Upper lobe of left lung (tissue), 6 donors: ENCODE measurements around the gene TMEM164. TPM values are rescaled to one million over a fixed set of nuclear protein-coding genes. Genes with fewer than 3 reads are reported as not detected.

Source experiments
- ATAC-seq, 2 donors: fragments of 200-7000 bp; cut with Tn5 transposase; one replicate each; pipeline ENCODE4 v1.9.1; 2022; ENCODE audit warnings: mild to moderate bottlenecking in 2 of 2, moderate library complexity in 2 of 2; ENCODE audit not compliant: low FRiP score in 2 of 2
- DNase-seq, 2 donors: peaks; one replicate each; pipeline ENCODE4 v3.0.0-alpha.2; 2019 to 2020
- H3K27ac ChIP-seq, 4 donors: fragments of 200-600 bp; sonication (generic); one replicate each; pipeline ENCODE4 v1.5.1; 2016 to 2019
- H3K27me3 ChIP-seq, 4 donors: fragments of 200-600 bp; sonication (generic); one replicate each; pipeline ENCODE4 v1.5.1; 2017 to 2019
- H3K36me3 ChIP-seq, 4 donors: fragments of 200-600 bp; sonication (generic); one replicate each; pipeline ENCODE4 v1.5.1; 2016 to 2019
- H3K4me1 ChIP-seq, 4 donors: fragments of 200-600 bp; sonication (generic); one replicate each; pipeline ENCODE4 v1.5.1; 2018 to 2019
- H3K4me3 ChIP-seq, 4 donors: fragments of 200-600 bp; sonication (generic); one replicate each; pipeline ENCODE4 v1.5.1; 2017 to 2019; ENCODE audit warnings: mild to moderate bottlenecking in 2 of 4, moderate library complexity in 1 of 4
- H3K9me3 ChIP-seq, 4 donors: fragments of 200-600 bp; sonication (generic); one replicate each; pipeline ENCODE4 v1.5.1; 2018 to 2019
- CTCF ChIP-seq, 6 experiments: fragments of 450-650 bp in 4 of 6; fragments of 200-600 bp in 2 of 6; sonication (generic) in 2 of 6; IDR thresholded peaks; one replicate each; pipeline ENCODE4 v1.5.1; 2016 to 2019; ENCODE audit warnings: antibody characterized with exemption in 6 of 6
- EP300 ChIP-seq, 4 donors: sonication (generic); formaldehyde crosslinking; IDR thresholded peaks; one replicate each; pipeline ENCODE4 v1.5.1; 2017; ENCODE audit warnings: antibody characterized with exemption in 4 of 4, control low read depth in 2 of 4
- POLR2A ChIP-seq, 4 donors: fragments of 450-650 bp; IDR thresholded peaks; one replicate each; pipeline ENCODE4 v1.5.1; 2016 to 2017; ENCODE audit warnings: antibody characterized with exemption in 4 of 4, mild to moderate bottlenecking in 2 of 4
- POLR2AphosphoS5 ChIP-seq, 2 donors: sonication (generic); formaldehyde crosslinking; IDR thresholded peaks; one replicate each; pipeline ENCODE4 v1.5.1; 2017; ENCODE audit warnings: antibody characterized with exemption in 2 of 2
- WGBS, 2 donors: methylation state at CpG; one replicate each; pipeline ENCODE4 v1.1.5; 2017 to 2018; 5-methylcytosine and 5-hydroxymethylcytosine counted together
- total RNA-seq, 6 donors: library from RNA; depleted of rRNA in 4 of 6; stranded (reverse); fragments of >200 nt in 4 of 6; gene quantifications; one replicate each; pipeline versions ENCODE4 v1.1.0 to v1.2.1, GENCODE V29; 2016 to 2021
- donor health status: DM: no; HTN: no; CAD: no; lungs with moderate emphysema.
- donor health status: DM: no; HTN: yes; CAD: no; lungs with severe emphysema.

Gene TMEM164
- total RNA-seq: 100 to 1,000 TPM in 1 of 6 donors, 10 to 100 TPM in 5; 41.8 to 115 (median 61.8) TPM

- no peaks in the 10 kb centered on the region for H3K36me3 ChIP-seq
- peak within 1 kb of the TSS; percentile 84 to 95 (median 90) for H3K27ac ChIP-seq
- peaks cover 4 to 31% (median 9%) of the 10 kb centered on the region in 4 donors for H3K4me1 ChIP-seq
- peaks cover 0 to 5% (median 0%) of the 10 kb centered on the region in 4 donors for H3K9me3 ChIP-seq
- WGBS, 2 donors: 0 to 35% methylated on average over 25 to 58 of the region's 83 CpGs
- DNase-seq (peak; percentile 84 to 96), ATAC-seq (peak; percentile 93 to 97)
- TF ChIP-seq POLR2AphosphoS5 (IDR thresholded peaks at IDR 0.05) (peak in 1 of 2 donors; percentile 47), POLR2A (IDR thresholded peaks at IDR 0.05) (peak in 2 of 4 donors; percentile 20 to 66), EP300 (IDR thresholded peaks at IDR 0.05) (no peak), CTCF (IDR thresholded peaks at IDR 0.05) (peak in 4 of 6 experiments; percentile 34 to 53 (median 51))
- peaks cover 0 to 7% (median 0%) of the 10 kb centered on the region in 4 donors for H3K27me3 ChIP-seq
- peak within 1 kb of the TSS; percentile 36 to 76 (median 63) for H3K4me3 ChIP-seq
Measured at GRCh38 chrX:110002300-110003166, at the start of gene TMEM164. TSS of gene TMEM164 (plus strand) at chrX:110003114. CDS start at chrX:110003775, 661 bp downstream.

DNA sequence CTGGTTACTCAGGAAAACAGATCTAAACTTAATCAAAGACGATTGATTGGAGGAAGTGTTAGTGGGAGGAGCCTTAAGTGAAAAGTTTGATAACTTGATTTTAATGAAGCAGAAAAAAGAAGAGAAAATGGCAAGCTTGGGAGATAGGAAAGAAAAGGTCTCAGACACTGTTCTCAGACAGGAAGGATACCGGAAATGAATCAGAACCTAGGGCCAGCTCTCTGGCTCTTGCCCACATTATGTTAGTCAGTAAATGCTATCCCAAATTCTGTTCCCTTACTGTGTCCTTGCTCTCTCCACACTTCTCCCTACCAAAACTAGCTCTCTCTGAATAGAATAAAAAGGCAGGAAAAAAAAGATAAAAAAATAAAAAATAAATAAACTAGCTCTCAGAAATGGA lies 48.6 kb upstream of the TMEM164 start:
- no peak for DNase-seq
- no peak for TF ChIP-seq POLR2AphosphoS5 (IDR thresholded peaks at IDR 0.05)
- TF ChIP-seq CTCF (IDR thresholded peaks at IDR 0.05): no peak
- TF ChIP-seq POLR2A (IDR thresholded peaks at IDR 0.05): no peak
- no peak for TF ChIP-seq EP300 (IDR thresholded peaks at IDR 0.05)
- no peak for ATAC-seq
- Histone ChIP-seq H3K36me3 (no peaks in the 10 kb centered on the region), H3K27me3 (no peaks in the 10 kb centered on the region), H3K27ac (no peak overlapping the region), H3K4me1 (no peaks in the 10 kb centered on the region), H3K9me3 (no peaks in the 10 kb centered on the region), H3K4me3 (no peak overlapping the region)
- WGBS, 2 donors: 61 to 63% methylated on average over 2 of the region's 2 CpGs

GRCh38 chrX:109954955-109955354 lies 48.0 kb upstream of the TMEM164 start:
- TF ChIP-seq CTCF (IDR thresholded peaks at IDR 0.05) (no peak), POLR2AphosphoS5 (IDR thresholded peaks at IDR 0.05) (no peak), EP300 (IDR thresholded peaks at IDR 0.05) (no peak), POLR2A (IDR thresholded peaks at IDR 0.05) (no peak)
- no peaks in the 10 kb centered on the region for H3K9me3 ChIP-seq
- H3K27me3 ChIP-seq: no peaks in the 10 kb centered on the region
- DNase-seq (no peak), ATAC-seq (no peak)
- 57 to 60% methylated on average over 1 of the region's 1 CpG for WGBS, 2 donors
- no peak overlapping the region for H3K27ac ChIP-seq
- H3K4me3 ChIP-seq: no peak overlapping the region
- no peaks in the 10 kb centered on the region for H3K36me3 ChIP-seq
- no peaks in the 10 kb centered on the region for H3K4me1 ChIP-seq

DNA sequence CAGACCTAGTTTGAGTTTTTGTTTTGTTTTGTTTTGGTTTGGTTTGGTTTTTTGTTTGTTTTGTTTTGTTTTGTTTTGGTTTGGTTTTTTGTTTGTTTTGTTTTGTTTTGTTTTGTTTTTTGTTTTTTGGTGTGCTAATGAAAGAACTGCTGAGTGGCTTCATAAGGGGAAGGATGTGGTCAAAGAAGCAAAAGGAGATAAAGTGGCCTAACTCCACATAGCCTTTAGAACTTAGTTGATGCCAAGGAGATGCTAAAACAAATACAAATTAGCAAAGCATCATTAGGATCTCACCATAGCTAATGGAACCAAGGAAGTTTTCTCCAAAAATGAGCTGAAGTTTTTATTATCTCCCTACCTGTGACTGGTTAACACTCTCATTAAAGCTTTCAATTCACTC lies 44.6 kb upstream of the TMEM164 start:
- no peak overlapping the region for H3K4me3 ChIP-seq
- no peak for DNase-seq
- no peaks in the 10 kb centered on the region for H3K4me1 ChIP-seq
- no peaks in the 10 kb centered on the region for H3K9me3 ChIP-seq
- no peaks in the 10 kb centered on the region for H3K27me3 ChIP-seq
- no peak overlapping the region for H3K27ac ChIP-seq
- TF ChIP-seq CTCF (IDR thresholded peaks at IDR 0.05) (no peak), EP300 (IDR thresholded peaks at IDR 0.05) (no peak), POLR2AphosphoS5 (IDR thresholded peaks at IDR 0.05) (no peak), POLR2A (IDR thresholded peaks at IDR 0.05) (no peak)
- no peaks in the 10 kb centered on the region for H3K36me3 ChIP-seq
- ATAC-seq: no peak
